Measurements from ENCODE around the gene FBXO9.

The FBXO9 gene

DNA sequence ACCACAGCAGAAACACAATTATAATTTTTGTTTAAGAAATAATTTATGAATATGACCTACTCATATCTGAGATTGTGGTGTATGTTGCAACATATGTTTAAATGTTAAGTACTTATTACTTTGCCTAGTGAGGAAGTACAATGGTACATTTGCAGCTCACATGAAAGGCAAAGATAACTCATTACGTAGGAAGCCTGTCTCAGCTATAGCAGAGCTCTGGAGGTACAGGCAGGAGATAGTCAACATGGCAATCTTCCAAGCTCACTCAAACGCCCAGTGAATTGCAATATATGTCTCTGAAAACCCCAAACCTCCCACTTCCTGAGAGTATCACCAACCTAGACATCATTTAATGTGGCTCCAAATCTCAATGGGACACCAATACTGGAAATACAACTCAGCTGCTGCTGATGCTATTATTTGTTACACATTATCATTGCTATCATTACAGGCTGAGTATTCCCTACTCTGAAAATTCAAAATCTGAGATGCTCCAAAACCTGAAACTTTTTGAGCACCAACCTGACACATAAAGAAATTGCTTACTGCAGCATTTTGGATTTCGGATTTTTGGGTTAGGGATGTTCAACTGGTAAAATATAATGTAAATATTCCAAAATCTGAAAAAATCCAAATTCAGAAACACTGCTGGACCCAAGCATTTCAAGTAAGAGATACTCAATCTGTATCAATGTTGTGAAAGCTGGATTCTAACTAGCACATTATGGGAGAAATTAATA, 45.0 kb upstream of the FBXO9 start:
- Histone ChIP-seq H3K9ac (ENCODE audit: low read length) (no peak overlapping the region), H3K36me3 (ENCODE audit: low read length) (no peaks in the 10 kb centered on the region), H2AFZ (ENCODE audit: low read depth, low read length, severe bottlenecking) (no peak overlapping the region), H3K4me2 (ENCODE audit: low read depth, low read length, poor library complexity, severe bottlenecking) (no peak overlapping the region), H3K9me2 (replicated peaks; ENCODE audit: insufficient read depth, low read length) (no peaks in the 10 kb centered on the region), H3K27me3 (ENCODE audit: low read length) (no peaks in the 10 kb centered on the region), H3K9me3 (ENCODE audit: insufficient read depth, low read length) (no peaks in the 10 kb centered on the region), H3K27ac (ENCODE audit: low read depth, low read length) (no peak overlapping the region), H3K4me3 (ENCODE audit: insufficient read depth, low read length, poor library complexity, severe bottlenecking) (no peak overlapping the region), H4K20me1 (ENCODE audit: low read depth, low read length) (no peaks in the 10 kb centered on the region), H3F3A (ENCODE audit: insufficient read depth) (no peaks in the 10 kb centered on the region), H3K79me2 (ENCODE audit: insufficient read depth, low read length) (no peaks in the 10 kb centered on the region)
- no peak for TF ChIP-seq EZH2phosphoT487 (conservative IDR thresholded peaks at IDR 0.05; ENCODE audit: low read length)
- TF ChIP-seq, protein P1, sequence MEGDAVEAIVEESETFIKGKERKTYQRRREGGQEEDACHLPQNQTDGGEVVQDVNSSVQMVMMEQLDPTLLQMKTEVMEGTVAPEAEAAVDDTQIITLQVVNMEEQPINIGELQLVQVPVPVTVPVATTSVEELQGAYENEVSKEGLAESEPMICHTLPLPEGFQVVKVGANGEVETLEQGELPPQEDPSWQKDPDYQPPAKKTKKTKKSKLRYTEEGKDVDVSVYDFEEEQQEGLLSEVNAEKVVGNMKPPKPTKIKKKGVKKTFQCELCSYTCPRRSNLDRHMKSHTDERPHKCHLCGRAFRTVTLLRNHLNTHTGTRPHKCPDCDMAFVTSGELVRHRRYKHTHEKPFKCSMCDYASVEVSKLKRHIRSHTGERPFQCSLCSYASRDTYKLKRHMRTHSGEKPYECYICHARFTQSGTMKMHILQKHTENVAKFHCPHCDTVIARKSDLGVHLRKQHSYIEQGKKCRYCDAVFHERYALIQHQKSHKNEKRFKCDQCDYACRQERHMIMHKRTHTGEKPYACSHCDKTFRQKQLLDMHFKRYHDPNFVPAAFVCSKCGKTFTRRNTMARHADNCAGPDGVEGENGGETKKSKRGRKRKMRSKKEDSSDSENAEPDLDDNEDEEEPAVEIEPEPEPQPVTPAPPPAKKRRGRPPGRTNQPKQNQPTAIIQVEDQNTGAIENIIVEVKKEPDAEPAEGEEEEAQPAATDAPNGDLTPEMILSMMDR (IDR thresholded peaks at IDR 0.05; ENCODE audit: insufficient read depth, low read length, poor library complexity, severe bottlenecking) = no peak

GRCh38 chr6:53023323-53023722, 41.9 kb upstream of the FBXO9 start:
- H3K9me3 ChIP-seq (ENCODE audit: insufficient read depth, low read length) = no peaks in the 10 kb centered on the region
- H2AFZ ChIP-seq (ENCODE audit: low read depth, low read length, severe bottlenecking) = no peak overlapping the region
- no peak overlapping the region for H3K4me3 ChIP-seq (ENCODE audit: insufficient read depth, low read length, poor library complexity, severe bottlenecking)
- no peak overlapping the region for H3K27ac ChIP-seq (ENCODE audit: low read depth, low read length)
- no peaks in the 10 kb centered on the region for H3K9me2 ChIP-seq (replicated peaks; ENCODE audit: insufficient read depth, low read length)
- H3K4me2 ChIP-seq (ENCODE audit: low read depth, low read length, poor library complexity, severe bottlenecking) = no peak overlapping the region
- no peak for TF ChIP-seq EZH2phosphoT487 (conservative IDR thresholded peaks at IDR 0.05; ENCODE audit: low read length)
- TF ChIP-seq, protein P1 (IDR thresholded peaks at IDR 0.05; ENCODE audit: insufficient read depth, low read length, poor library complexity, severe bottlenecking) = no peak
- H3K27me3 ChIP-seq (ENCODE audit: low read length) = no peaks in the 10 kb centered on the region
- H3K36me3 ChIP-seq (ENCODE audit: low read length) = no peaks in the 10 kb centered on the region
- H3F3A ChIP-seq (ENCODE audit: insufficient read depth) = no peaks in the 10 kb centered on the region
- H3K9ac ChIP-seq (ENCODE audit: low read length) = no peak overlapping the region
- no peaks in the 10 kb centered on the region for H4K20me1 ChIP-seq (ENCODE audit: low read depth, low read length)
- no peaks in the 10 kb centered on the region for H3K79me2 ChIP-seq (ENCODE audit: insufficient read depth, low read length)

DNA sequence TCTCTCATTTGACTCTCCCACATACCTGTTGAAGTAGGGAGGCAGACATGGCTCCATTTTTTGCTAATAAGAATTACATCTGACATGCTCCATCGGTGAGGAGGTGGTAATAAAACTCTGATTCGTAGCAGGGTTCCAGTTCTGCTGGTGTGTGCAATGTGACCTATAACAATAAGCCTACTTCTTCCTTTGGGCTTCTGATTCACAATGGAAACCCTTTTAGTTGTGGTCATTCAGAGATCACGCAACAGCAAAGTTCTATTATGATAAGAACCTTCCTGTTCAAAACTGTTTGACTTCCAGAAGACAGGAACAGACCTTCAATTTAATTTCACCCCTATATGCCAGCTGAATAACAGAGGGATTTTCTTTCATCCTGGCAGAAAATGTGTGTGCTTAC, 38.7 kb upstream of the FBXO9 start:
- Histone ChIP-seq H3K4me3 (ENCODE audit: insufficient read depth, low read length, poor library complexity, severe bottlenecking) (no peak overlapping the region), H3K36me3 (ENCODE audit: low read length) (no peaks in the 10 kb centered on the region), H2AFZ (ENCODE audit: low read depth, low read length, severe bottlenecking) (no peak overlapping the region), H3K9me2 (replicated peaks; ENCODE audit: insufficient read depth, low read length) (no peaks in the 10 kb centered on the region), H3F3A (ENCODE audit: insufficient read depth) (no peaks in the 10 kb centered on the region), H3K9ac (ENCODE audit: low read length) (no peak overlapping the region), H3K27me3 (ENCODE audit: low read length) (no peaks in the 10 kb centered on the region), H3K27ac (ENCODE audit: low read depth, low read length) (no peak overlapping the region), H3K79me2 (ENCODE audit: insufficient read depth, low read length) (no peaks in the 10 kb centered on the region), H3K9me3 (ENCODE audit: insufficient read depth, low read length) (no peaks in the 10 kb centered on the region), H3K4me2 (ENCODE audit: low read depth, low read length, poor library complexity, severe bottlenecking) (no peak overlapping the region), H4K20me1 (ENCODE audit: low read depth, low read length) (no peaks in the 10 kb centered on the region)
- TF ChIP-seq, protein P1 (IDR thresholded peaks at IDR 0.05; ENCODE audit: insufficient read depth, low read length, poor library complexity, severe bottlenecking) = no peak
- TF ChIP-seq EZH2phosphoT487 (conservative IDR thresholded peaks at IDR 0.05; ENCODE audit: low read length) = no peak
